Fibroblast of lung (primary cell): ENCODE results near the gene TMEM131L. TPM values are rescaled to one million over a fixed set of nuclear protein-coding genes. Genes with fewer than 3 reads are reported as not detected.

Source experiments
- DNase-seq, 2 donors: peaks; one replicate each; pipeline versions ENCODE4 v3.0.0 to v3.0.0-alpha.2; 2010; ENCODE audit warnings: low read depth in 2 of 2
- H2AFZ ChIP-seq: 2 replicates; pipeline ENCODE4 v1.5.1; 2012; ENCODE audit warnings: low read length, control low read depth, inconsistent platforms
- H3K27ac ChIP-seq: 2 replicates; pipeline ENCODE4 v1.5.1; 2011; ENCODE audit warnings: low read length, control low read depth; ENCODE audit not compliant: insufficient read depth
- H3K27me3 ChIP-seq: 2 replicates; pipeline ENCODE4 v1.5.1; 2011; ENCODE audit warnings: mild to moderate bottlenecking, low read length; ENCODE audit not compliant: control insufficient read depth, insufficient read depth
- H3K36me3 ChIP-seq: 2 replicates; pipeline ENCODE4 v1.5.1; 2011; ENCODE audit warnings: low read length; ENCODE audit not compliant: control insufficient read depth, insufficient read depth
- H3K4me1 ChIP-seq: 2 replicates; pipeline ENCODE4 v1.5.1; 2011; ENCODE audit warnings: low read length; ENCODE audit not compliant: control insufficient read depth, insufficient read depth; ENCODE audit errors: extremely low read depth
- H3K4me2 ChIP-seq: 2 replicates; pipeline ENCODE4 v1.5.1; 2011; ENCODE audit warnings: low read length, control low read depth; ENCODE audit not compliant: insufficient read depth; ENCODE audit errors: extremely low read depth
- H3K4me3 ChIP-seq, 4 experiments: fragments of 200-600 bp in 1 of 4; sonication (generic) in 1 of 4; replicated peaks in 1 of 4; 2 replicates each; pipeline ENCODE4 v1.5.1; 2011 to 2016; ENCODE audit warnings: low read length in 4 of 4, low read depth in 3 of 4, mild to moderate bottlenecking in 3 of 4, control low read depth in 2 of 4, inconsistent platforms in 1 of 4, mixed read lengths in 1 of 4; ENCODE audit not compliant: insufficient read depth in 1 of 4; ENCODE audit errors: control extremely low read depth in 1 of 4
- H3K79me2 ChIP-seq: 2 replicates; pipeline ENCODE4 v1.5.1; 2012; ENCODE audit warnings: mild to moderate bottlenecking, low read length, inconsistent platforms; ENCODE audit not compliant: control insufficient read depth, insufficient read depth
- H3K9ac ChIP-seq: 2 replicates; pipeline ENCODE4 v1.5.1; 2011; ENCODE audit warnings: mild to moderate bottlenecking, low read length, control low read depth; ENCODE audit not compliant: insufficient read depth
- H3K9me3 ChIP-seq: 2 replicates; pipeline ENCODE4 v1.5.1; 2012; ENCODE audit warnings: low read depth, low read length; ENCODE audit not compliant: control insufficient read depth, insufficient read depth
- H4K20me1 ChIP-seq: 2 replicates; pipeline ENCODE4 v1.5.1; 2011; ENCODE audit warnings: low read length; ENCODE audit not compliant: control insufficient read depth, insufficient read depth; ENCODE audit errors: extremely low read depth
- CTCF ChIP-seq, 2 donors: IDR thresholded peaks in 1 of 2; conservative IDR thresholded peaks in 1 of 2; 1 replicate in 1 of 2; 2 replicates in 1 of 2; pipeline ENCODE4 v1.5.1; 2011 to 2012; ENCODE audit warnings: low read length in 2 of 2, control low read depth in 1 of 2, inconsistent platforms in 1 of 2, low read depth in 1 of 2, mild to moderate bottlenecking in 1 of 2
- EZH2 ChIP-seq: IDR thresholded peaks from 2 replicates; pipeline ENCODE4 v1.5.1; 2012; ENCODE audit warnings: low read length, control low read depth, mild to moderate bottlenecking; ENCODE audit errors: missing control alignments
- polyA plus RNA-seq, 2 donors: library from polyadenylated mRNA; depleted of rRNA in 1 of 2; stranded (reverse) in 1 of 2; unstranded in 1 of 2; fragments of >200 nt; gene quantifications; 2 replicates each; pipeline ENCODE4 v1.2.1, GENCODE V29; 2011 to 2012; ENCODE audit warnings: missing spikeins in 1 of 2
- total RNA-seq: library from RNA; depleted of rRNA; stranded (reverse); fragments of >200 nt; gene quantifications from 2 replicates; pipeline ENCODE4 v1.2.1, GENCODE V29; 2014

The TMEM131L gene
- total and polyA plus RNA-seq, 2 donors (not counting 1 experiment from before 2014, with no cell fraction given): 7.7 to 15.0 TPM

DNA sequence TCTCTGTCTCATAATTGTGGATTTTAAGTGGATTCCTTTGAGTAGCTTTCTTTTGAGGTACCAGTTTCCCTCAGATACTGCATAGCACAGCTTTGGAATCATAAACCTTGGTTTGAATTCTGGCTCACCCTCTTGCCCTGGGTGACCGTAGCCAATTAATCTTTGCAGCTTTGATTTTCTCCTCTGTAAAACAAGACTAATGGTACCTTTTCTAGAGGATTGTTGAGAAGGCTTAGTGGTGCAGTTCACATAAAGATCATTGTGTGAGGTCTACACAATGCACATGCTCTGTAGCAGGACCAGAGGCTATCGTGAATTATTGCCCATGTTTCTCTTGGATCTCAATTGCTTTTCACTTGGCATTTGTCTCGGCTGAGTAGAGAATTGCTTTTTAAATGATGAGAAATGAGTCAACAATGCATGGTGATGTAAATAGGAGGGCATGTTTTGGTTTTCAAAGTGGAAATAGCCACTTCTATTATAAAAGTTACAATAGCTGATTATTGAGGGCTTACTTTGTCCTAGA, 47.9 kb downstream of the TMEM131L start:
- H3K79me2 ChIP-seq: no peaks in the 10 kb centered on the region
- no peak for TF ChIP-seq EZH2
- TF ChIP-seq CTCF (conservative IDR thresholded peaks at IDR 0.05 in 1 of 2, IDR thresholded peaks at IDR 0.05 in 1 of 2; ENCODE audit: low read depth in 1 of 2, low read length in 2 of 2): no peak
- no peaks in the 10 kb centered on the region for H3K36me3 ChIP-seq
- no peak overlapping the region for H3K9ac ChIP-seq
- H3K27ac ChIP-seq: peak overlapping the region; percentile 50
- H3K27me3 ChIP-seq: no peaks in the 10 kb centered on the region
- H4K20me1 ChIP-seq: no peaks in the 10 kb centered on the region
- no peak overlapping the region for H2AFZ ChIP-seq
- peak overlapping the region; percentile 81 for H3K4me2 ChIP-seq
- peak; percentile 60 to 96 for DNase-seq
- H3K4me1 ChIP-seq: peaks cover 19% of the 10 kb centered on the region
- no peak overlapping the region for H3K4me3 ChIP-seq
- H3K9me3 ChIP-seq: no peaks in the 10 kb centered on the region

DNA sequence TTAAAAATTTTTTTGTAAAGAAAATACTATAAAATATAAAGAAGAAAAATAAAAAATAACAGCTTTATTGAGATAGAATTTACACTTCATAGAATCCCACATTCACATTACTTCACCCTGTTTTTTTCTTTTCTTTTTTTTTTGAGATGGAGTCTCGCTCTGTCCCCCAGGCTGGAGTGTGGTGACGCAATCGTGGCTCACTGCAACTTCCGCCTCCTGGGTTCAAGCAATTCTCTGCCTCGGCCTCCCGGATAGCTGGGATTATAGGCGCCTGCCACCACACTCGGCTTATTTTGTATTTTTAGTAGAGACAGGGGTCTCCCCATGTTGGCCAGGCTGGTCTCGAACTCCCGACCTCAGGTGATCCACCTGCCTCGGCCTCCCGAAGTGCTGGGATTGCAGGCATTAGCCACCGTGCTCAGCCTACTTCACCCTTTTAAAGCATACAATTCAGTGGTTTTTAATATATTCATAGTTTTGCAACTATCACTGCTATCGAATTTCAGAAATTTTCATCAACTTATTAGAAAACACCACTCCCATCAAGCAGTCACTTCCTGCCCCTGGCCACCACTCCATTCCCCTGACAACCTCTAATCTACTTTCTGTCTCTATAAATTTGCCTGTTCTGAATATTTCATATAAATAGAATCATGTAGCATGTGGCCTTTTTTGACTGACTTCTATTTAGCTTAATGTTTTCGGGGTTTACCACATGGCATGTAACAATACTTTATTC, 48.7 kb downstream of the TMEM131L start:
- TF ChIP-seq CTCF (conservative IDR thresholded peaks at IDR 0.05 in 1 of 2, IDR thresholded peaks at IDR 0.05 in 1 of 2; ENCODE audit: low read depth in 1 of 2, low read length in 2 of 2) (no peak), EZH2 (no peak)
- no peaks in the 10 kb centered on the region for H4K20me1 ChIP-seq
- no peak overlapping the region for H3K4me2 ChIP-seq
- no peaks in the 10 kb centered on the region for H3K27me3 ChIP-seq
- H3K27ac ChIP-seq: no peak overlapping the region
- no peak for DNase-seq
- peaks cover 19% of the 10 kb centered on the region for H3K4me1 ChIP-seq
- no peak overlapping the region for H2AFZ ChIP-seq
- H3K79me2 ChIP-seq: no peaks in the 10 kb centered on the region
- H3K4me3 ChIP-seq: no peak overlapping the region
- H3K36me3 ChIP-seq: no peaks in the 10 kb centered on the region
- no peak overlapping the region for H3K9ac ChIP-seq
- no peaks in the 10 kb centered on the region for H3K9me3 ChIP-seq

GRCh38 chr4:153517159-153517558, 51.0 kb downstream of the TMEM131L start:
- Histone ChIP-seq H2AFZ (no peak overlapping the region), H3K27ac (no peak overlapping the region), H3K36me3 (no peaks in the 10 kb centered on the region), H3K9me3 (no peaks in the 10 kb centered on the region), H3K79me2 (no peaks in the 10 kb centered on the region), H3K4me3 (no peak overlapping the region), H3K27me3 (no peaks in the 10 kb centered on the region), H4K20me1 (no peaks in the 10 kb centered on the region), H3K4me1 (peaks cover 19% of the 10 kb centered on the region), H3K9ac (no peak overlapping the region), H3K4me2 (no peak overlapping the region)
- no peak for DNase-seq
- TF ChIP-seq EZH2 (no peak), CTCF (conservative IDR thresholded peaks at IDR 0.05 in 1 of 2, IDR thresholded peaks at IDR 0.05 in 1 of 2; ENCODE audit: low read depth in 1 of 2, low read length in 2 of 2) (no peak)
